ENCODE results near the gene WNT9B. TPM values are rescaled to one million over a fixed set of nuclear protein-coding genes. Genes with fewer than 3 reads are reported as not detected.
A peak's percentile ranks its signal among the peaks of the same experiment; 100 is the strongest.

Gene WNT9B
- total RNA-seq, 1 donor from 2014 or later = 2.0 TPM

GRCh38 chr17:46823657-46824056 is 27.7 kb upstream of the WNT9B start:
- Mint-ChIP-seq H3K4me1 (peaks cover 24% of the 10 kb centered on the region), H3K27ac (no peak overlapping the region), H3K9me3 (no peaks in the 10 kb centered on the region), H3K36me3 (no peaks in the 10 kb centered on the region), H3K27me3 (ENCODE audit: low read depth) (peaks cover 34% of the 10 kb centered on the region), H3K4me3 (no peak overlapping the region)
- DNase-seq (ENCODE audit: low spot score in 2 of 2, unreplicated experiment in 2 of 2) = no peak
- no peak for TF ChIP-seq CTCF (IDR thresholded peaks at IDR 0.05; ENCODE audit: unreplicated experiment)

GRCh38 chr17:46826116-46826515 is 25.3 kb upstream of the WNT9B start:
- DNase-seq (ENCODE audit: low spot score in 2 of 2, unreplicated experiment in 2 of 2) = no peak
- Mint-ChIP-seq H3K27me3 (ENCODE audit: low read depth) (peaks cover 15% of the 10 kb centered on the region), H3K36me3 (no peaks in the 10 kb centered on the region), H3K4me3 (no peak overlapping the region), H3K4me1 (peaks cover 8% of the 10 kb centered on the region), H3K9me3 (no peaks in the 10 kb centered on the region), H3K27ac (no peak overlapping the region)
- no peak for TF ChIP-seq CTCF (IDR thresholded peaks at IDR 0.05; ENCODE audit: unreplicated experiment)

DNA sequence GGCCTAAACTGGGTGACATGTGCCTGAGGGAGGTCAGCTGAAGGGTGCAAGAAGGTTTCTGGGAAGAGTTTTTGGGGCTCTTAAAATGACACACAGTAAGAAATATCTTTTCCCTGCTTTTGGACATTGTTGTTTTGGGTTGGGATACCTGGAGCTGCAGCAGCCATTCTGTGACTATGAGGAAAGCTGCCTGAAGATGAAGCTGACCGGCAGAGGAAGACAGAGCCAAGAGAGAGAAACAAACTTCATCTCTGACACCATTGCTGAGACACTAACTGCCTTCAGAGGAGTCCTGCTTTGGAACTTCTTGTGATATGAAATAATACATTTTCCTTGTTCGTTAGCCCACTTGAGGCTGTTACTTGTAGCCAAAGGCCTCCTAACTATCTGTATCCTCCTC is 24.1 kb upstream of the WNT9B start:
- TF ChIP-seq CTCF (IDR thresholded peaks at IDR 0.05; ENCODE audit: unreplicated experiment) = no peak
- Mint-ChIP-seq H3K27me3 (ENCODE audit: low read depth) (peaks cover 3% of the 10 kb centered on the region), H3K27ac (no peak overlapping the region), H3K9me3 (no peaks in the 10 kb centered on the region), H3K4me1 (peaks cover 3% of the 10 kb centered on the region), H3K4me3 (no peak overlapping the region), H3K36me3 (no peaks in the 10 kb centered on the region)
- DNase-seq (ENCODE audit: low spot score in 2 of 2, unreplicated experiment in 2 of 2) = no peak

DNA sequence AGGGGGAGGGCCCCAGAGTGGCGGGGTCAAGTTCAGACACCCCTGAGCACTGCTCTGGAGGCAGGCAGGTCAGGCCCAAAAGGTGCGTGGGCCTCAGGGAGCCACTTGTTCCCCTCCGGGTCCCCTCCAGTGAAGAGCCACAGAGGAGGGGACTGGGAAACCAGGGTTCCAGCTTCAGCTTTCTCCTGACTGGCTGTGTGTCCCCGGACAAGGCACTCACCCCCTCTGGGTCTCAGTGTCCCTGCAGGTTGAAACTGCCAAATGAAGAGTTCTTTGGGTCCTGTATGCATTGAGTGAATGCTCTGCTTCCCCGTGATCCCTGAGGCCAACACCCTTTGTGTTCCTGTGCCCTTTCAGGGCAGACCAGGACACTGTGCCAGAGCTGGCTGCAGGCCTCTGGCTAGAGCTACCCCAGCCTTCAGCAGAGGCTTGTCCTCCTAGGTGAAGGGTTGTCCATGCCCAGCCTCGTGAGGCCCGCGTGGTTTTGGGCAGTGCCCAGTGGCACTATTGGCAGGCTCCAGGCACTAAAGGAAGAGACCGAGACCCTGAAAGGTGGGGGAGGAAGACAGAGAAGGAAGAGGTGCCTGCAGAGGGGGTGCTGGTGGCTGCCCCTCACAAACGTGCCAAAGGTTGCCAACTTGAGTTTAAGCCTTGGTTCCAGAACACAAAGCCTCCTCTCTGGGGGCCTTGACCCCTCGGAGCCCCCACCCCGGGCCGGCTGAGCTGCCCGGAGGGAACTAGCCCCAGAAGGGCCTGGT is 19.6 kb upstream of the WNT9B start:
- Mint-ChIP-seq H3K27me3 (ENCODE audit: low read depth) (no peaks in the 10 kb centered on the region), H3K36me3 (no peaks in the 10 kb centered on the region), H3K4me3 (no peak overlapping the region), H3K27ac (peak overlapping the region; percentile 61), H3K4me1 (peaks cover 24% of the 10 kb centered on the region), H3K9me3 (no peaks in the 10 kb centered on the region)
- no peak for DNase-seq (ENCODE audit: low spot score in 2 of 2, unreplicated experiment in 2 of 2)
- TF ChIP-seq CTCF (IDR thresholded peaks at IDR 0.05; ENCODE audit: unreplicated experiment) = no peak

DNA sequence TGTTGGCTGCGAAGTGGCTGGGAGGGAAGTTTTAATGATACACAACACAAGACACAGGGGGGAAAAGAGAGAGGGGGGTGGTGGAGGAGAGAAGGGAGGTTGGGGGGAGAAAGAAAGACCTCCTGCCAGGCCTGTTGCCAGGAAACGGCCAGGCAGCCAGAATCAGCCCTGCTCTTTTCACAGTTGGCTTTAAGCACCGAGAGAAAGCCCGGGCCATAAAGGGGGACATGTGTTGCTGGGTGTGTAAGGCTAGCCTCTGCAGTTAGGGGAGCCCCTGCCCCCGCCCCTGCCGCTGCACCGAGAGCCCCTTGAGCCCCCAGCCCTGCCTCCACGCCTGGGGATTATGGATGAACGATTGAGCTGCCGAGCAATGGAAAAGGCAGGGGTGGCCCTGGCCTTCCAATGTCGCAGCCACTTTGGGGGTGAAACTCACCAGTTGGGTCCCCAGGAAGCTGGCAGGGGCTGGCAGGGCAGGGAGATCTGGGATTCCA is 19.0 kb upstream of the WNT9B start:
- TF ChIP-seq CTCF (IDR thresholded peaks at IDR 0.05; ENCODE audit: unreplicated experiment) = no peak
- H3K27ac Mint-ChIP-seq = no peak overlapping the region
- no peaks in the 10 kb centered on the region for H3K9me3 Mint-ChIP-seq
- peaks cover 24% of the 10 kb centered on the region for H3K4me1 Mint-ChIP-seq
- no peaks in the 10 kb centered on the region for H3K27me3 Mint-ChIP-seq (ENCODE audit: low read depth)
- no peak overlapping the region for H3K4me3 Mint-ChIP-seq
- DNase-seq (ENCODE audit: low spot score in 2 of 2, unreplicated experiment in 2 of 2) = no peak
- H3K36me3 Mint-ChIP-seq = no peaks in the 10 kb centered on the region
